GM12874 (cell line): ENCODE data around the gene TMEM18.

ENCODE experiments used
- TF ChIP-seq, protein P1 (sequence below): IDR thresholded peaks from 2 replicates; pipeline ENCODE4 v1.5.1; 2011; ENCODE audit warnings: low read depth, mild to moderate bottlenecking, control low read depth, low read length, moderate library complexity; ENCODE audit not compliant: insufficient read depth

Gene TMEM18

DNA sequence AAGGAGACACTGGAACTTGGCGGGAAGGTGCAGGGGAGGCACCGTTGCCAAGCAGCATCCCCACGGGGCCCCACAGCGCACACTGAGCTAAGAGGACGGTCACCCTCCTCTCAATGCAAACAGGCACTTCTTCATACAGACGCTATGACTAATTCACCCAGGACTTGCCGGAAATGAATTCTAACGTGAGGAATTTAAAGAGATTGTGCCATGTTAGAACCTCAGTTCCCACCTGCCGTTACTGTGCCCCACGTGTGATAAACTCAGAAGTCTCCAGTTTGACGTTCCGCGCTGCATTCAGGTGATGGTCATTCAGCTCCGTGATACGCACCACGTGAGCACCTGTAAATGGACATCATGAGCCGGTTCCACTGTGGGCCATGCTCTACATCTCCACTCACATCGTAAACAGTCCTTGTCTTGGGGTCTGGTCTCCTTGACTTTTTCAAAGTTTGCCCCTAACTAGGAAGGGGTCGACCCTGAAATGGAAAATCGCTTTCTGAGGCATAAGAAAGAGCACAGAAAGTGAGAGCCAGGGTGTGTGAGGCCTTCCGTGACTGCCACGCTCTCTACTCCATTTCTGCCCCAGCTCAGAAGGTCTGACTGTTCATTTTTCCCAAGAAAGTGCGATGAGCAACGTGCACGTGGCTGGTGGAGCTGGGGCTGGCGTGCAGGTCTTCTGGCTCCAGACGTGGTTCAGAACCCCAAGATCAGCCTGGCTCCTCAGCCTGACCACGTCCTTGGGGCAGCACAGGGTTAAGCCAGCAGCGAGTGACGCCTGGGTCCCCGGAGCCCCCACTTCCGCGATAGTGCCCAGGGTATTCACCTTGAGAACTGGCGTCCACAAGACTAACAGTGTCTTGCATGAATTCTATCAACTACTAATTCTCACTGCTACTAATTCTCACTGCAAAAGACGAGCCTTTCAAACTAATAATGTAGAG is 35.1 kb downstream of the TMEM18 start:
- TF ChIP-seq, protein P1, sequence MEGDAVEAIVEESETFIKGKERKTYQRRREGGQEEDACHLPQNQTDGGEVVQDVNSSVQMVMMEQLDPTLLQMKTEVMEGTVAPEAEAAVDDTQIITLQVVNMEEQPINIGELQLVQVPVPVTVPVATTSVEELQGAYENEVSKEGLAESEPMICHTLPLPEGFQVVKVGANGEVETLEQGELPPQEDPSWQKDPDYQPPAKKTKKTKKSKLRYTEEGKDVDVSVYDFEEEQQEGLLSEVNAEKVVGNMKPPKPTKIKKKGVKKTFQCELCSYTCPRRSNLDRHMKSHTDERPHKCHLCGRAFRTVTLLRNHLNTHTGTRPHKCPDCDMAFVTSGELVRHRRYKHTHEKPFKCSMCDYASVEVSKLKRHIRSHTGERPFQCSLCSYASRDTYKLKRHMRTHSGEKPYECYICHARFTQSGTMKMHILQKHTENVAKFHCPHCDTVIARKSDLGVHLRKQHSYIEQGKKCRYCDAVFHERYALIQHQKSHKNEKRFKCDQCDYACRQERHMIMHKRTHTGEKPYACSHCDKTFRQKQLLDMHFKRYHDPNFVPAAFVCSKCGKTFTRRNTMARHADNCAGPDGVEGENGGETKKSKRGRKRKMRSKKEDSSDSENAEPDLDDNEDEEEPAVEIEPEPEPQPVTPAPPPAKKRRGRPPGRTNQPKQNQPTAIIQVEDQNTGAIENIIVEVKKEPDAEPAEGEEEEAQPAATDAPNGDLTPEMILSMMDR = no peak

DNA sequence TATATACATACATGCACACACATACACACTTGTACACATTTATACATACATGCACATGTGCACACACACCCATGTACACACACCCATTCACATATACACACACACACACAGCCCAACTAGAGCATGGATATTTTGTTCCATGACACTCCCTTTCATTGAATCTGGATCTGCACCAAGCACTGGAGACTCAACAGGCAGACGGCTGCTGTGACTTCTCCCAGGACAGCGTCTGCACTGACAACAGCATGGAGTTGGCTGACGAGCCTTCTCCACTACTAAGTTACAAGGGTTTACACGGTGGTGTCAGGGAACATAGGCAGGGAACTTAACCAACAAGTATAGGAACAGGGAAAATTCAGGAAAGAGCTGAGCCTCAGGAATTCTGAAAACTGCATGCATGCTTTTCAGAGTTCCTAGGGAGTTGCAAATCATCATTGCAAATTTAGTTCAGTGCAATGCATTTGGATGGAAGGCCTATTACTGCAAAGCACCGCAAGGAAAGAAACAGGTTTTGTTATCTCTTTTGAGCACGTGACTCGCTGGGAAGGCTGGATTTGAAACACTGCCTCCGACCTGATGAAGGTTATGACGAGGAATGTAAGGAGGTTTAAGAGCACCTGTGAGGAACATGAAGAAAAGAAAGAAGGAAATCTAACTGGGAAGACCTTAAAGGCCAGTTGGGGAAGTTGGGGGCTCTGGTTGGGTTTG is 35.9 kb downstream of the TMEM18 start:
- TF ChIP-seq, protein P1 = no peak

DNA sequence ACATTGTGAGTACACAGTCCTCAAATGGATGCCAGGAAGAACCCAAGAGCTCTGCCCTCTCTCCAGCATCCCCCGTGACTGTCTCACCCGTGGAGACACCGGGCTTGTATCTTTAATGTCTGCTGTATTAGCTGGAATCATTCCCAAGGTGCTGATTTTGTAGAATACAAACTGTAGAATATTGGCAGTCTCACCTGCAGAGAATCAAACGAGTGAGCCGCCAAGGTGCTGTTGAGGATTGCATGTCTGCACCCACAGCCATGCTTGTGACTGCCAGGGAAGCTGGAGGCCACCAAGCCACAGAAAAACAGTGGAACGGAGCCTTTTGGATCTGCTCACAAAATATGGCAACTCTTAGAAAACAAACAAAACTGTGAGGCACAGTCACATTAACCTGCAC is 37.5 kb downstream of the TMEM18 start:
- TF ChIP-seq, protein P1 = no peak

DNA sequence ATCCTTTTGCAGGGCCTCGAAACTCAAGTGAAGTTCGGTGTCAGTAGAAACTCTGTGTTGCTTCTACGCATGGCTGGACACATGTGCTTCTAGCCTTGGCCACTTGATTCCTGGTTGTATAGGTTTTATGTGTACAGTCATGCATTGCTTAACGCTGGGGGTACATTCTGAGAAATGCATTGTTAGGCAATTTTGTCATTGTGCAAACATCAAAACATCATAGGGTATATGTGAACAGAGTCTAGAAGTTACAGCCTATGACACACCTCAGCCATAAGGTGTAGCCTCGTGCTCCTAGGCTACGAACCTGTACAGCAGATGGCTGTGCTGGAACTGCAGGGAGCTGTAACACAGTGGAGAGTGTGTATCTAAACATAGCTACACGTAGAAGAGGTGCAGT is 39.4 kb downstream of the TMEM18 start:
- TF ChIP-seq, protein P1 = no peak

DNA sequence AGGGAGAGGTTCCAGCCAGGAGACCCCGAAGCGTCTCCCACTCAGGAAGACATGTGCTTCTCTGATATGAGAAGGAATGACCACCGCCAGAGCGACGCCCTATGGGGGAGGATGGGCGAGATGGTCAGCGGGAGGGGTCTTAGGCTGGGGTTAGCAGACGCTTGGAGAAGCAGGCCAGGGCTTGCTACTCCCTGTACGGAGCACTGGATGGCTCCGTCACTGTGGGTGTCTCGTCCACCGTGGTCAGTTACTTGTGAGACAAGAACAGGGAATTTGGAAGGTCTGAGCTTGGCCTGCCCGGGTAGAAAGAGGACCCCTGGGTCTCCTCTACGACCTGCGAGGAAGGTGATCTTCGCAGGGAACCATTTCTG is 39.8 kb downstream of the TMEM18 start:
- TF ChIP-seq, protein P1 = no peak

DNA sequence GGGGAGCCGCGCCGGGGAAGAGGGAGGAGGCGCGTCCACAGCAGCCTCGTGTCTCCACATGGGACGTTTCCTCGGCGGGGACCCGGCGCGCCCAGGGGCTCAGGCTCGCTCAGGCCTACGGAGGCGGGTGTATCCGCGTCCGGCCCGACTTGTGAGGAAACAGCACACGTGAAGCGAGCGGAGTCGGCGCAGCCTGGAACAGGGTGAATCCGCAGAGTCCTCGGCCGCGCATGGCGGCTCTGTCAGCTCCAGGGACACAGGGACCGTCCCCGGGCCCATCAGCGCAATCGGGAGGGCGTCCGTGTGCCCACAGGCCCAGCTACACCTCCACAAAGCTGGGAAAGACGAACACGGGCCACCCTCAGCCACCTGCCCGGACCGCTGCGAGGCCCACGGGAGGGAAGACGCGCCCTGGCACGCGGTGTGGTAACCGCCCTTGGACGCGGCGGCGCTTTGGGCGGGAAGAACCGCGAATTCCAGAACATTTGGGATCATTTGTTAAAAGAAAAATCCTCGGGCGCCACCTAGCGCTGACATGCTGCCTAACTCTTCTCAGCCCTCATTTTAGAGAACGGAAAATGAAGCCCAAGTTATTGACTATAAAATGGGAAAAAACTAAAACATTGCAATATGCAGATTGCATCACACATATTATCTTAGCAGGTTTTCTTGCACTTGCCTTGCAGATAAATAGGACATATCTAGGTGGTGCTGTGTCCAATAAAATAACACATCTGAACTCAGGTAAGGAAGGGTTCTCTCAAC is 40.4 kb downstream of the TMEM18 start:
- TF ChIP-seq, protein P1 = peak; percentile 72
